ENCODE measurements around the gene DRD4.

GRCh38 chr11:678297-678696 lies 41.2 kb downstream of the DRD4 start:
- TF ChIP-seq, protein P1, sequence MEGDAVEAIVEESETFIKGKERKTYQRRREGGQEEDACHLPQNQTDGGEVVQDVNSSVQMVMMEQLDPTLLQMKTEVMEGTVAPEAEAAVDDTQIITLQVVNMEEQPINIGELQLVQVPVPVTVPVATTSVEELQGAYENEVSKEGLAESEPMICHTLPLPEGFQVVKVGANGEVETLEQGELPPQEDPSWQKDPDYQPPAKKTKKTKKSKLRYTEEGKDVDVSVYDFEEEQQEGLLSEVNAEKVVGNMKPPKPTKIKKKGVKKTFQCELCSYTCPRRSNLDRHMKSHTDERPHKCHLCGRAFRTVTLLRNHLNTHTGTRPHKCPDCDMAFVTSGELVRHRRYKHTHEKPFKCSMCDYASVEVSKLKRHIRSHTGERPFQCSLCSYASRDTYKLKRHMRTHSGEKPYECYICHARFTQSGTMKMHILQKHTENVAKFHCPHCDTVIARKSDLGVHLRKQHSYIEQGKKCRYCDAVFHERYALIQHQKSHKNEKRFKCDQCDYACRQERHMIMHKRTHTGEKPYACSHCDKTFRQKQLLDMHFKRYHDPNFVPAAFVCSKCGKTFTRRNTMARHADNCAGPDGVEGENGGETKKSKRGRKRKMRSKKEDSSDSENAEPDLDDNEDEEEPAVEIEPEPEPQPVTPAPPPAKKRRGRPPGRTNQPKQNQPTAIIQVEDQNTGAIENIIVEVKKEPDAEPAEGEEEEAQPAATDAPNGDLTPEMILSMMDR (CRISPR knock-in tag; IDR thresholded peaks at IDR 0.05), result no peak
- TF ChIP-seq ZNF766 (CRISPR knock-in tag; IDR thresholded peaks at IDR 0.05; ENCODE audit: borderline replicate concordance) (no peak), ZNF263 (CRISPR knock-in tag; IDR thresholded peaks at IDR 0.05) (no peak), GABPB1 (CRISPR knock-in tag; IDR thresholded peaks at IDR 0.05) (no peak), CHD2 (IDR thresholded peaks at IDR 0.05; ENCODE audit: low read depth, low read length) (no peak), MIXL1 (CRISPR knock-in tag; IDR thresholded peaks at IDR 0.05) (no peak), ZFX (CRISPR knock-in tag; IDR thresholded peaks at IDR 0.05; ENCODE audit: low read depth) (no peak), POLR2A (IDR thresholded peaks at IDR 0.05; ENCODE audit: insufficient read depth in 1 of 2, low read depth in 2 of 2, low read length in 2 of 2) (no peak)
- TF ChIP-seq, protein P2, sequence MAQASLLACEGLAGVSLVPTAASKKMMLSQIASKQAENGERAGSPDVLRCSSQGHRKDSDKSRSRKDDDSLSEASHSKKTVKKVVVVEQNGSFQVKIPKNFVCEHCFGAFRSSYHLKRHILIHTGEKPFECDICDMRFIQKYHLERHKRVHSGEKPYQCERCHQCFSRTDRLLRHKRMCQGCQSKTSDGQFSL (CRISPR knock-in tag; IDR thresholded peaks at IDR 0.05), result no peak

All from HepG2 (cell line).